HFF-Myc (cell line): ENCODE data around the gene TRMT44.

Experiments used
- DNase-seq: peaks from one replicate; pipeline ENCODE4 v3.0.0-alpha.2; 2011; ENCODE audit warnings: low read depth; ENCODE audit errors: extremely low read depth
- H3K4me3 ChIP-seq: replicated peaks from 2 replicates; pipeline ENCODE4 v1.5.1; 2011; ENCODE audit warnings: low read depth, mild to moderate bottlenecking, control low read depth, low read length
- CTCF ChIP-seq: IDR thresholded peaks from 2 replicates; pipeline ENCODE4 v1.5.1; 2012; ENCODE audit warnings: mild to moderate bottlenecking, low read depth, low read length, control low read depth; ENCODE audit errors: missing control alignments

The TRMT44 gene

GRCh38 chr4:8440492-8441311 is at the start of gene TRMT44, which contains the start of gene ACOX3:
TRMT44 (plus strand) TSS chr4:8440777; CDS start chr4:8440823, 46 bp downstream.
ACOX3 (minus strand) TSS chr4:8440723; CDS start chr4:8416521, 24,202 bp downstream.
- DNase-seq = peak; percentile 86
- peak within 1 kb of the TSS; percentile 99 for H3K4me3 ChIP-seq
- TF ChIP-seq CTCF = no peak

GRCh38 chr4:8391071-8391470 is 49.5 kb upstream of the TRMT44 start:
- DNase-seq = no peak
- TF ChIP-seq CTCF = no peak
- no peak overlapping the region for H3K4me3 ChIP-seq

- no peak for TF ChIP-seq CTCF
- DNase-seq = peak; percentile 79
- H3K4me3 ChIP-seq = no peak overlapping the region
These were observed 48.6 kb upstream of the TRMT44 start for GRCh38 chr4:8391972-8392371.

- H3K4me3 ChIP-seq = no peak overlapping the region
- no peak for TF ChIP-seq CTCF
- no peak for DNase-seq
These were observed 47.9 kb upstream of the TRMT44 start for GRCh38 chr4:8392591-8393190.

- no peak for TF ChIP-seq CTCF
- DNase-seq = peak; percentile 86
- H3K4me3 ChIP-seq = no peak overlapping the region
These were observed 47.0 kb upstream of the TRMT44 start for GRCh38 chr4:8393593-8394038.

- no peak overlapping the region for H3K4me3 ChIP-seq
- TF ChIP-seq CTCF = no peak
- no peak for DNase-seq
These were observed 46.5 kb upstream of the TRMT44 start for GRCh38 chr4:8394061-8394519.
